ENCODE results near the gene EBI3.

DNA sequence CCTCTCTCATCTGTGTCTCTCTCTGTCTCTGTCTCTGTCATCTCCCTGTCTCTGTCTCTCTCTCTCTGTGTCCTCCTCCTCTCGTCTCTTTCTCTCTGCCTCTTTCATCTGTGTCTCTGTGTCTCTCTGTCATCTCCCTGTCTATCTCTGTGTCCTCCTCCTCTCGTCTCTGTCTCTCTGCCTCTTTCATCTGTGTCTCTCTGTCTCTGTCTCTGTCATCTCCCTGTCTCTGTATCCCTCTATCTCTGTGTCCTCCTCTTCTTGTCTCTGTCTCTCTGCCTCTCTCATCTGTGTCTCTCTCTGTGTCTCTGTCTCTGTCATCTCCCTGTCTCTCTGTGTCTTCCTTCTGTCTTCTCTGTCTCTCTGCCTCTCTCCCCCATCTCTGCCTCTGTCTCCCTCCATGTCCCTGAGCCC is 551 bp upstream of the EBI3 start:
- TF ChIP-seq, protein P1, sequence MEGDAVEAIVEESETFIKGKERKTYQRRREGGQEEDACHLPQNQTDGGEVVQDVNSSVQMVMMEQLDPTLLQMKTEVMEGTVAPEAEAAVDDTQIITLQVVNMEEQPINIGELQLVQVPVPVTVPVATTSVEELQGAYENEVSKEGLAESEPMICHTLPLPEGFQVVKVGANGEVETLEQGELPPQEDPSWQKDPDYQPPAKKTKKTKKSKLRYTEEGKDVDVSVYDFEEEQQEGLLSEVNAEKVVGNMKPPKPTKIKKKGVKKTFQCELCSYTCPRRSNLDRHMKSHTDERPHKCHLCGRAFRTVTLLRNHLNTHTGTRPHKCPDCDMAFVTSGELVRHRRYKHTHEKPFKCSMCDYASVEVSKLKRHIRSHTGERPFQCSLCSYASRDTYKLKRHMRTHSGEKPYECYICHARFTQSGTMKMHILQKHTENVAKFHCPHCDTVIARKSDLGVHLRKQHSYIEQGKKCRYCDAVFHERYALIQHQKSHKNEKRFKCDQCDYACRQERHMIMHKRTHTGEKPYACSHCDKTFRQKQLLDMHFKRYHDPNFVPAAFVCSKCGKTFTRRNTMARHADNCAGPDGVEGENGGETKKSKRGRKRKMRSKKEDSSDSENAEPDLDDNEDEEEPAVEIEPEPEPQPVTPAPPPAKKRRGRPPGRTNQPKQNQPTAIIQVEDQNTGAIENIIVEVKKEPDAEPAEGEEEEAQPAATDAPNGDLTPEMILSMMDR (IDR thresholded peaks at IDR 0.05), result no peak
- TF ChIP-seq POLR2AphosphoS5 (IDR thresholded peaks at IDR 0.05) (no peak), POLR2A (IDR thresholded peaks at IDR 0.05) (no peak)
